Trophoblast cell (in vitro differentiated cells and primary cell): ENCODE results near the gene OPN4.

Experiments
- DNase-seq, 2 donors: peaks; one replicate each; pipeline ENCODE4 v3.0.0-alpha.2; 2016
- H2AFZ ChIP-seq: 2 replicates; pipeline ENCODE4 v1.6.1; 2013; ENCODE audit warnings: low read length, moderate library complexity, mild to moderate bottlenecking; ENCODE audit not compliant: insufficient read depth, poor library complexity
- H2AK5ac ChIP-seq: 2 replicates; pipeline ENCODE4 v1.6.1; 2013; ENCODE audit warnings: mild to moderate bottlenecking, low read length
- H2BK120ac ChIP-seq: 2 replicates; pipeline ENCODE4 v1.6.1; 2013; ENCODE audit warnings: low read length, mild to moderate bottlenecking, moderate library complexity; ENCODE audit not compliant: insufficient read depth, poor library complexity
- H2BK12ac ChIP-seq: 2 replicates; pipeline ENCODE4 v1.6.1; 2013; ENCODE audit warnings: mild to moderate bottlenecking, low read length, moderate library complexity
- H2BK5ac ChIP-seq: 2 replicates; pipeline ENCODE4 v1.6.1; 2013; ENCODE audit warnings: low read length, low read depth, moderate library complexity, mild to moderate bottlenecking; ENCODE audit not compliant: poor library complexity
- H3K14ac ChIP-seq: 2 replicates; pipeline ENCODE4 v1.6.1; 2013; ENCODE audit warnings: mild to moderate bottlenecking, low read length
- H3K18ac ChIP-seq: 2 replicates; pipeline ENCODE4 v1.6.1; 2013; ENCODE audit warnings: mild to moderate bottlenecking, low read length
- H3K23ac ChIP-seq: 2 replicates; pipeline ENCODE4 v1.6.1; 2013; ENCODE audit warnings: low read length
- H3K27ac ChIP-seq: 2 replicates; pipeline ENCODE4 v1.5.1; 2013; ENCODE audit warnings: low read depth, mild to moderate bottlenecking, inconsistent platforms, low read length, moderate library complexity
- H3K27me3 ChIP-seq: 2 replicates; pipeline ENCODE4 v1.6.1; 2013; ENCODE audit warnings: inconsistent platforms, mild to moderate bottlenecking, low read length, moderate library complexity; ENCODE audit not compliant: insufficient read depth
- H3K36me3 ChIP-seq, 2 experiments: 1 replicate in 1 of 2; 2 replicates in 1 of 2; pipeline ENCODE4 v1.6.1; 2013; ENCODE audit warnings: low read length in 2 of 2, mild to moderate bottlenecking in 2 of 2, moderate library complexity in 1 of 2; ENCODE audit not compliant: insufficient read depth in 2 of 2, control insufficient read depth in 1 of 2
- H3K4ac ChIP-seq: 2 replicates; pipeline ENCODE4 v1.6.1; 2013; ENCODE audit warnings: low read depth, mild to moderate bottlenecking, low read length, moderate library complexity
- H3K4me1 ChIP-seq, 2 experiments: 1 replicate in 1 of 2; 2 replicates in 1 of 2; pipeline ENCODE4 v1.6.1; 2013; ENCODE audit warnings: low read length in 2 of 2, mild to moderate bottlenecking in 2 of 2, moderate library complexity in 1 of 2; ENCODE audit not compliant: insufficient read depth in 2 of 2, control insufficient read depth in 1 of 2
- H3K4me2 ChIP-seq: 2 replicates; pipeline ENCODE4 v1.6.1; 2013; ENCODE audit warnings: inconsistent platforms, mild to moderate bottlenecking, low read length, moderate library complexity
- H3K4me3 ChIP-seq: 2 replicates; pipeline ENCODE4 v1.5.1; 2013; ENCODE audit warnings: mild to moderate bottlenecking, low read depth, low read length, inconsistent platforms
- H3K79me1 ChIP-seq: one replicate; pipeline ENCODE4 v1.6.1; 2013; ENCODE audit warnings: low read length
- H3K79me2 ChIP-seq: 2 replicates; pipeline ENCODE4 v1.6.1; 2013; ENCODE audit warnings: low read length, mild to moderate bottlenecking; ENCODE audit not compliant: control insufficient read depth, insufficient read depth, poor library complexity
- H3K9ac ChIP-seq: 2 replicates; pipeline ENCODE4 v1.6.1; 2013; ENCODE audit warnings: mild to moderate bottlenecking, low read length
- H3K9me3 ChIP-seq: 2 replicates; pipeline ENCODE4 v1.6.1; 2013; ENCODE audit warnings: low read depth, mild to moderate bottlenecking, control low read depth, inconsistent platforms, low read length; ENCODE audit not compliant: insufficient read depth
- H4K12ac ChIP-seq: 2 replicates; pipeline ENCODE4 v1.6.1; 2013; ENCODE audit warnings: low read depth, mild to moderate bottlenecking, low read length, moderate library complexity
- H4K8ac ChIP-seq: 2 replicates; pipeline ENCODE4 v1.6.1; 2013; ENCODE audit warnings: low read depth, mild to moderate bottlenecking, low read length, moderate library complexity
- H4K91ac ChIP-seq: one replicate; pipeline ENCODE4 v1.6.1; 2013; ENCODE audit warnings: low read depth, mild to moderate bottlenecking, low read length, moderate library complexity
- WGBS: extraction: QIAGEN DNeasy Blood & Tissue Kit; methylation state at CpG from one replicate; pipeline ENCODE4 v1.1.7; 2013; ENCODE audit warnings: missing lambda C conversion rate; ENCODE audit not compliant: insufficient read length, insufficient coverage; ENCODE audit errors: extremely low coverage; 5-methylcytosine and 5-hydroxymethylcytosine counted together

OPN4 gene

GRCh38 chr10:86707505-86707904 is 53.2 kb downstream of the OPN4 start:
- peaks cover 11% of the 10 kb centered on the region for H3K79me2 ChIP-seq
- no peak overlapping the region for H3K27ac ChIP-seq
- H3K36me3 ChIP-seq = no peaks in the 10 kb centered on the region
- H4K12ac ChIP-seq = no peak overlapping the region
- no peak overlapping the region for H4K8ac ChIP-seq
- H3K9me3 ChIP-seq = peaks cover 4% of the 10 kb centered on the region
- H3K9ac ChIP-seq = no peak overlapping the region
- H3K4me1 ChIP-seq = peaks cover 9 to 11% of the 10 kb centered on the region in 2 experiments
- H2BK120ac ChIP-seq = no peak overlapping the region
- H3K79me1 ChIP-seq = peaks cover 16% of the 10 kb centered on the region
- no peak overlapping the region for H3K4ac ChIP-seq
- H3K14ac ChIP-seq = no peak overlapping the region
- H3K23ac ChIP-seq = no peak overlapping the region
- H2AK5ac ChIP-seq = no peak overlapping the region
- H3K4me2 ChIP-seq = no peak overlapping the region
- no peaks in the 10 kb centered on the region for H3K27me3 ChIP-seq
- H2AFZ ChIP-seq = no peak overlapping the region
- WGBS = no CpG with 5 or more reads among the region's 4 CpGs
- H3K4me3 ChIP-seq = no peak overlapping the region
- no peak overlapping the region for H2BK12ac ChIP-seq
- DNase-seq = no peak
- H3K18ac ChIP-seq = no peak overlapping the region
- H2BK5ac ChIP-seq = no peak overlapping the region
- H4K91ac ChIP-seq = no peak overlapping the region

GRCh38 chr10:86708068-86708782 is 53.9 kb downstream of the OPN4 start:
- Histone ChIP-seq H3K79me2 (peaks cover 11% of the 10 kb centered on the region), H4K91ac (no peak overlapping the region), H2BK120ac (no peak overlapping the region), H3K18ac (no peak overlapping the region), H3K9ac (no peak overlapping the region), H3K36me3 (no peaks in the 10 kb centered on the region), H3K4ac (no peak overlapping the region), H3K4me1 (peaks cover 9 to 11% of the 10 kb centered on the region in 2 experiments), H3K14ac (no peak overlapping the region), H2AK5ac (no peak overlapping the region), H3K4me2 (no peak overlapping the region), H2BK5ac (no peak overlapping the region), H3K27ac (no peak overlapping the region), H4K8ac (no peak overlapping the region), H3K27me3 (no peaks in the 10 kb centered on the region), H3K23ac (no peak overlapping the region), H2AFZ (no peak overlapping the region), H3K4me3 (no peak overlapping the region), H3K79me1 (peaks cover 16% of the 10 kb centered on the region), H4K12ac (no peak overlapping the region), H3K9me3 (peaks cover 1% of the 10 kb centered on the region), H2BK12ac (no peak overlapping the region)
- DNase-seq = no peak
- WGBS = no CpG with 5 or more reads among the region's 8 CpGs

- Histone ChIP-seq H2BK12ac (no peak overlapping the region), H4K91ac (peak overlapping the region; percentile 19), H3K4me1 (peaks cover 9 to 11% of the 10 kb centered on the region in 2 experiments), H4K8ac (no peak overlapping the region), H3K9me3 (no peaks in the 10 kb centered on the region), H3K79me1 (peaks cover 16% of the 10 kb centered on the region), H2BK5ac (no peak overlapping the region), H3K36me3 (no peaks in the 10 kb centered on the region), H3K23ac (no peak overlapping the region), H3K14ac (no peak overlapping the region), H4K12ac (no peak overlapping the region), H3K4ac (no peak overlapping the region), H3K4me3 (no peak overlapping the region), H3K18ac (no peak overlapping the region), H3K4me2 (no peak overlapping the region), H3K9ac (no peak overlapping the region), H2AFZ (no peak overlapping the region), H2BK120ac (no peak overlapping the region), H2AK5ac (no peak overlapping the region), H3K27me3 (no peaks in the 10 kb centered on the region), H3K79me2 (peaks cover 11% of the 10 kb centered on the region), H3K27ac (no peak overlapping the region)
- no peak for DNase-seq
- no CpG with 5 or more reads among the region's 5 CpGs for WGBS
Measured at GRCh38 chr10:86708783-86709380, 54.5 kb downstream of the OPN4 start.

- Histone ChIP-seq H3K79me2 (peaks cover 11% of the 10 kb centered on the region), H4K91ac (no peak overlapping the region), H4K8ac (no peak overlapping the region), H3K4me3 (no peak overlapping the region), H3K23ac (no peak overlapping the region), H3K4me1 (peaks cover 9 to 11% of the 10 kb centered on the region in 2 experiments), H3K36me3 (no peaks in the 10 kb centered on the region), H2AFZ (no peak overlapping the region), H3K27ac (no peak overlapping the region), H3K14ac (no peak overlapping the region), H3K9ac (no peak overlapping the region), H4K12ac (no peak overlapping the region), H2BK120ac (no peak overlapping the region), H2BK5ac (no peak overlapping the region), H3K18ac (no peak overlapping the region), H3K79me1 (peaks cover 16% of the 10 kb centered on the region), H2AK5ac (peak overlapping the region; percentile 32), H3K4me2 (no peak overlapping the region), H3K4ac (no peak overlapping the region), H3K9me3 (no peaks in the 10 kb centered on the region), H2BK12ac (no peak overlapping the region), H3K27me3 (no peaks in the 10 kb centered on the region)
- WGBS = no CpG with 5 or more reads among the region's 16 CpGs
- no peak for DNase-seq
Measured at GRCh38 chr10:86709396-86710185, 55.2 kb downstream of the OPN4 start.
